Effector CD8-positive, alpha-beta T cell (primary cell): ENCODE results near the gene FKBP5.
"Not testable (repeated sequence)": the region's sequence is repeated elsewhere in the genome, so short reads cannot be mapped to it uniquely, and the experiment has no call there.

Source experiments
- DNase-seq: peaks from one replicate; lab custom pipeline; 2025; lab: John Stamatoyannopoulos, UW

FKBP5 gene

GRCh38 chr6:35543459-35544193 lies 145.1 kb downstream of the FKBP5 start:
- DNase-seq: no peak

GRCh38 chr6:35541836-35542235 lies 146.9 kb downstream of the FKBP5 start:
- no peak for DNase-seq

- no peak for DNase-seq
Measured at GRCh38 chr6:35539223-35539622, 149.5 kb downstream of the FKBP5 start.

GRCh38 chr6:35535847-35536246 lies 152.9 kb downstream of the FKBP5 start:
- not testable (repeated sequence) for DNase-seq

- DNase-seq: no peak
Measured at GRCh38 chr6:35534407-35535170, 154.1 kb downstream of the FKBP5 start.

- no peak for DNase-seq
Measured at GRCh38 chr6:35533981-35534380, 154.7 kb downstream of the FKBP5 start.

- no peak for DNase-seq
Measured at GRCh38 chr6:35532126-35532525, 156.6 kb downstream of the FKBP5 start.

GRCh38 chr6:35524380-35525020 lies 164.2 kb downstream of the FKBP5 start:
- no peak for DNase-seq
